Measurements from ENCODE around the gene GTF2IRD2. TPM values are rescaled to one million over a fixed set of nuclear protein-coding genes. Genes with fewer than 3 reads are reported as not detected.
A peak's percentile ranks its signal among the peaks of the same experiment; 100 is the strongest.
"Not testable (repeated sequence)": the region's sequence is repeated elsewhere in the genome, so short reads cannot be mapped to it uniquely, and the experiment has no call there.

The GTF2IRD2 gene
- total RNA-seq, 4 donors from 2014 or later = 14.3 to 29.9 (median 20.4) TPM

GRCh38 chr7:74775111-74775510 is 76.3 kb downstream of the GTF2IRD2 start:
- intact Hi-C loops (cut with DNase I) = not testable (repeated sequence)

GRCh38 chr7:74773760-74774750 is 77.3 kb downstream of the GTF2IRD2 start, which contains the start of gene NCF1:
Gene NCF1, plus strand, starts transcription at chr7:74774011. Its CDS starts 21 bp downstream, at chr7:74774032.
- H3K4me3 ChIP-seq; intact Hi-C loops (cut with DNase I); DNase-seq (ENCODE audit: extremely low spot score); H3K27ac ChIP-seq (replicated peaks in 1 of 4); H3K9me3 ChIP-seq; H3K4me1 ChIP-seq; H3K27me3 ChIP-seq; H3K36me3 ChIP-seq: not testable (repeated sequence)
- no CpG with 5 or more reads among the region's 21 CpGs for WGBS

More at GRCh38 chr7:74775111-74775510, 76.3 kb downstream of the GTF2IRD2 start:
- not testable (repeated sequence) for H3K4me3 ChIP-seq; H3K9me3 ChIP-seq; H3K36me3 ChIP-seq; H3K4me1 ChIP-seq; H3K27ac ChIP-seq (replicated peaks in 1 of 4); H3K27me3 ChIP-seq; DNase-seq (ENCODE audit: extremely low spot score)
- no CpG with 5 or more reads among the region's 6 CpGs for WGBS

GRCh38 chr7:74772093-74772492 is 79.3 kb downstream of the GTF2IRD2 start:
- H3K9me3 ChIP-seq; DNase-seq (ENCODE audit: extremely low spot score); H3K4me1 ChIP-seq; H3K27me3 ChIP-seq; H3K27ac ChIP-seq (replicated peaks in 1 of 4); H3K36me3 ChIP-seq; H3K4me3 ChIP-seq; intact Hi-C loops (cut with DNase I): not testable (repeated sequence)
- WGBS = 100% methylated on average over 2 of the region's 6 CpGs

- H3K27me3 ChIP-seq; H3K9me3 ChIP-seq; H3K4me3 ChIP-seq; H3K36me3 ChIP-seq; H3K27ac ChIP-seq (replicated peaks in 1 of 4); H3K4me1 ChIP-seq; DNase-seq (ENCODE audit: extremely low spot score); intact Hi-C loops (cut with DNase I): not testable (repeated sequence)
- WGBS = no CpG with 5 or more reads among the region's 7 CpGs
These were observed 81.3 kb downstream of the GTF2IRD2 start for GRCh38 chr7:74770062-74770461.

- H3K4me3 ChIP-seq; H3K9me3 ChIP-seq; intact Hi-C loops (cut with DNase I); H3K27ac ChIP-seq (replicated peaks in 1 of 4); H3K27me3 ChIP-seq; DNase-seq (ENCODE audit: extremely low spot score); H3K36me3 ChIP-seq; H3K4me1 ChIP-seq: not testable (repeated sequence)
- no CpG with 5 or more reads among the region's 10 CpGs for WGBS
These were observed 84.4 kb downstream of the GTF2IRD2 start for GRCh38 chr7:74766991-74767390.

- intact Hi-C loops (cut with DNase I); H3K27ac ChIP-seq (replicated peaks in 1 of 4); H3K27me3 ChIP-seq; H3K4me1 ChIP-seq; H3K36me3 ChIP-seq; DNase-seq (ENCODE audit: extremely low spot score); H3K4me3 ChIP-seq; H3K9me3 ChIP-seq: not testable (repeated sequence)
- WGBS = no CpG with 5 or more reads among the region's 7 CpGs
These were observed 84.9 kb downstream of the GTF2IRD2 start for GRCh38 chr7:74766509-74766908.

GRCh38 chr7:74765205-74765918 is 86.0 kb downstream of the GTF2IRD2 start:
- intact Hi-C loops (cut with DNase I); H3K27ac ChIP-seq (replicated peaks in 1 of 4): not testable (repeated sequence)
- no CpG with 5 or more reads among the region's 17 CpGs for WGBS

GRCh38 chr7:74758982-74759381 is 92.4 kb downstream of the GTF2IRD2 start:
- WGBS = no CpG with 5 or more reads among the region's 3 CpGs
- H3K4me3 ChIP-seq; H3K36me3 ChIP-seq; intact Hi-C loops (cut with DNase I); H3K4me1 ChIP-seq; H3K27me3 ChIP-seq; H3K9me3 ChIP-seq; DNase-seq (ENCODE audit: extremely low spot score): not testable (repeated sequence)
- peak overlapping the region in 1 of 4 donors; percentile 44 for H3K27ac ChIP-seq (replicated peaks in 1 of 4)

More at GRCh38 chr7:74765205-74765918, 86.0 kb downstream of the GTF2IRD2 start:
- not testable (repeated sequence) for DNase-seq (ENCODE audit: extremely low spot score); H3K27me3 ChIP-seq; H3K36me3 ChIP-seq; H3K4me3 ChIP-seq; H3K9me3 ChIP-seq; H3K4me1 ChIP-seq

GRCh38 chr7:74758268-74758667 is 93.1 kb downstream of the GTF2IRD2 start:
- H3K9me3 ChIP-seq; H3K4me3 ChIP-seq; intact Hi-C loops (cut with DNase I); H3K27ac ChIP-seq (replicated peaks in 1 of 4); H3K4me1 ChIP-seq; DNase-seq (ENCODE audit: extremely low spot score); H3K36me3 ChIP-seq; H3K27me3 ChIP-seq: not testable (repeated sequence)
- WGBS = no CpG with 5 or more reads among the region's 7 CpGs

GRCh38 chr7:74756673-74757072 is 94.7 kb downstream of the GTF2IRD2 start:
- H3K36me3 ChIP-seq; H3K27me3 ChIP-seq; H3K9me3 ChIP-seq; H3K27ac ChIP-seq (replicated peaks in 1 of 4); intact Hi-C loops (cut with DNase I); DNase-seq (ENCODE audit: extremely low spot score); H3K4me3 ChIP-seq; H3K4me1 ChIP-seq: not testable (repeated sequence)
- WGBS = no CpG with 5 or more reads among the region's 5 CpGs

- H3K4me1 ChIP-seq; H3K27ac ChIP-seq (replicated peaks in 1 of 4); H3K36me3 ChIP-seq; DNase-seq (ENCODE audit: extremely low spot score); intact Hi-C loops (cut with DNase I); H3K9me3 ChIP-seq; H3K4me3 ChIP-seq; H3K27me3 ChIP-seq: not testable (repeated sequence)
- no CpG with 5 or more reads among the region's 9 CpGs for WGBS
These were observed 97.4 kb downstream of the GTF2IRD2 start for GRCh38 chr7:74753921-74754482.
